Upper lobe of left lung (tissue), 4 donors: ENCODE results near the gene POLE.

Source experiments
- CTCF ChIP-seq, 6 experiments: fragments of 450-650 bp in 4 of 6; fragments of 200-600 bp in 2 of 6; sonication (generic) in 2 of 6; IDR thresholded peaks; one replicate each; pipeline ENCODE4 v1.5.1; 2016 to 2019; ENCODE audit warnings: antibody characterized with exemption in 6 of 6
- POLR2A ChIP-seq, 4 donors: fragments of 450-650 bp; IDR thresholded peaks; one replicate each; pipeline ENCODE4 v1.5.1; 2016 to 2017; ENCODE audit warnings: antibody characterized with exemption in 4 of 4, mild to moderate bottlenecking in 2 of 4
- POLR2AphosphoS5 ChIP-seq, 2 donors: sonication (generic); formaldehyde crosslinking; IDR thresholded peaks; one replicate each; pipeline ENCODE4 v1.5.1; 2017; ENCODE audit warnings: antibody characterized with exemption in 2 of 2

DNA sequence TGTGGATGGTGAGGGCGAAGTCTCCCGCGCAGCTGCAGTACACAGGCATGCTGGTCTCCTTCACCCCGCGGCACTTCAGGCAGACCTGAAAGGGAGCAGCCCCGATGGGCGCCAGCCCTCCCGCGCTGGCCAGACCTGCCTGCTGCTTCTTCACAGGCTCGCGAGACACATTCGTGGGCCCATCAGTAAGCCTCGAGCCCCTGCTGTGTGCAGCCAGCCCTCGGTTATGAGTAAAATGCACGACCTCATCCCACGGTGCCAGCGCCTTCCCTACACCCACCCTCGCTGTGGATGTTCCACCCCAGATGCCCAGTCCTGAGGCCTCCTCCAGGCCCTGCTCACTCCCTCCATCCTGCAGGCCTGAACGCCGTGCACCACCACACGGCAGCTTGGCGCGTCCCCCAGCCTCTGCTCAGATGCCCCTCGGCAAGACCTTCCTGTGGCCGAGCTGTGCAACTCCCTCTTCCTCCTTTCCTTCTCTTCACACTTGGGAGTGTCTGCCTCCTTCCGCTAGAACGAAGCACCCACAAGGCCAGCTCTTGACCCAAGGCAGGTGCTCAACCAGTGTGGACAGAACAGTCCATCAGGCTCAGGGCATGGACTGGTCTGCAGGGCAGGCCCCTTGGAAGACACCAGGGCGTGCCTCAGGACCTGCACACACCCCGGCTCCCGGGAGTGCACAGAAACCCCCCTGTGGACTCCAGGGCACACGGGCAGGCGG lies 62.1 kb downstream of the POLE start:
- TF ChIP-seq CTCF (IDR thresholded peaks at IDR 0.05) (no peak), POLR2A (IDR thresholded peaks at IDR 0.05) (no peak), POLR2AphosphoS5 (IDR thresholded peaks at IDR 0.05) (no peak)
